ENCODE results near the gene MYO5C. TPM values are rescaled to one million over a fixed set of nuclear protein-coding genes. Genes with fewer than 3 reads are reported as not detected.

Gene MYO5C
- total and polyA plus RNA-seq, 2 donors (not counting 3 experiments of a cell fraction or from before 2014, with no cell fraction given), result 7.5 to 19.4 TPM

DNA sequence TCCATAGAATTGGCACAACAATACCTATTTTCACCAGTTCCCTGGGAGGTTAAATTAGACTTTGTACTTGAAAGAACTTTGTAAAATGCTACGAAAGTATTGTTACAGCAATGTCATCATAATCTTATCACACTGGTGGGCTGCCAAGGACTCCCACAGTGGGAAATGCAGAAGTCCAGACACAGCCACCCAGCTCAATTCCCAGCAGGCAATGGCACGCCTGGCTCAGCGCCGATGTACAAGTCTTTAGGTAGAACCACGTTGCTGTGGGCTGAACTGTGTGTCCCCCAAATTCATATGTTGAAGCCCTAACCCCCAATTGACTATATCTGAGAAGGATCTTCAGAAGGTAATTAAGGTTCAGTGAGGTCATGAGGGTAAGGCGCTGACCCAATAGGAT, 12.3 kb downstream of the MYO5C start:
- Histone ChIP-seq H3K27me3 (ENCODE audit: control insufficient read depth in 2 of 2, insufficient read depth in 2 of 2, low read length in 2 of 2) (no peaks in the 10 kb centered on the region), H3K4me1 (ENCODE audit: control insufficient read depth, extremely low read depth, insufficient read depth, low read length) (no peaks in the 10 kb centered on the region), H3K9me3 (replicated peaks; ENCODE audit: control insufficient read depth, insufficient read depth, low read length) (no peaks in the 10 kb centered on the region), H4K20me1 (replicated peaks; ENCODE audit: control insufficient read depth, extremely low read depth, insufficient read depth, low read length) (no peaks in the 10 kb centered on the region), H3K9ac (replicated peaks; ENCODE audit: extremely low read depth, insufficient read depth, low read length) (no peak overlapping the region), H3K9me1 (replicated peaks; ENCODE audit: control insufficient read depth, extremely low read depth, insufficient read depth, low read length) (no peaks in the 10 kb centered on the region), H3K36me3 (ENCODE audit: control insufficient read depth in 2 of 2, extremely low read depth in 1 of 2, insufficient read depth in 2 of 2, low read length in 2 of 2) (peaks cover 0 to 4% of the 10 kb centered on the region in 2 experiments), H3K79me2 (ENCODE audit: control insufficient read depth, insufficient read depth, low read length) (no peaks in the 10 kb centered on the region), H3K4me3 (replicated peaks in 1 of 3; ENCODE audit: insufficient read depth in 1 of 3, low read depth in 1 of 3, low read length in 3 of 3) (no peak overlapping the region), H3K27ac (ENCODE audit: insufficient read depth, low read depth, low read length) (no peak overlapping the region), H3K4me2 (ENCODE audit: insufficient read depth, low read length) (no peak overlapping the region), H2AFZ (ENCODE audit: low read depth, low read length) (no peak overlapping the region)
- TF ChIP-seq GATA2 (IDR thresholded peaks at IDR 0.05; ENCODE audit: insufficient read depth, insufficient read length, low read depth, low read length), result no peak
- TF ChIP-seq, protein P1, sequence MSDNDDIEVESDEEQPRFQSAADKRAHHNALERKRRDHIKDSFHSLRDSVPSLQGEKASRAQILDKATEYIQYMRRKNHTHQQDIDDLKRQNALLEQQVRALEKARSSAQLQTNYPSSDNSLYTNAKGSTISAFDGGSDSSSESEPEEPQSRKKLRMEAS (IDR thresholded peaks at IDR 0.05; ENCODE audit: insufficient read depth, insufficient read length), result no peak
- no peak for TF ChIP-seq MYC (IDR thresholded peaks at IDR 0.05; ENCODE audit: low read depth, low read length)
- no peak for TF ChIP-seq FOS (IDR thresholded peaks at IDR 0.05; ENCODE audit: borderline replicate concordance, insufficient read depth, low read length)
- TF ChIP-seq, protein P2, sequence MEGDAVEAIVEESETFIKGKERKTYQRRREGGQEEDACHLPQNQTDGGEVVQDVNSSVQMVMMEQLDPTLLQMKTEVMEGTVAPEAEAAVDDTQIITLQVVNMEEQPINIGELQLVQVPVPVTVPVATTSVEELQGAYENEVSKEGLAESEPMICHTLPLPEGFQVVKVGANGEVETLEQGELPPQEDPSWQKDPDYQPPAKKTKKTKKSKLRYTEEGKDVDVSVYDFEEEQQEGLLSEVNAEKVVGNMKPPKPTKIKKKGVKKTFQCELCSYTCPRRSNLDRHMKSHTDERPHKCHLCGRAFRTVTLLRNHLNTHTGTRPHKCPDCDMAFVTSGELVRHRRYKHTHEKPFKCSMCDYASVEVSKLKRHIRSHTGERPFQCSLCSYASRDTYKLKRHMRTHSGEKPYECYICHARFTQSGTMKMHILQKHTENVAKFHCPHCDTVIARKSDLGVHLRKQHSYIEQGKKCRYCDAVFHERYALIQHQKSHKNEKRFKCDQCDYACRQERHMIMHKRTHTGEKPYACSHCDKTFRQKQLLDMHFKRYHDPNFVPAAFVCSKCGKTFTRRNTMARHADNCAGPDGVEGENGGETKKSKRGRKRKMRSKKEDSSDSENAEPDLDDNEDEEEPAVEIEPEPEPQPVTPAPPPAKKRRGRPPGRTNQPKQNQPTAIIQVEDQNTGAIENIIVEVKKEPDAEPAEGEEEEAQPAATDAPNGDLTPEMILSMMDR (IDR thresholded peaks at IDR 0.05; ENCODE audit: extremely low read depth in 1 of 2, insufficient read depth in 1 of 2, low read depth in 1 of 2, low read length in 2 of 2), result no peak
- TF ChIP-seq POLR2AphosphoS5 (IDR thresholded peaks at IDR 0.05; ENCODE audit: insufficient read depth, low read depth, low read length), result no peak
- TF ChIP-seq POLR2A (IDR thresholded peaks at IDR 0.05; ENCODE audit: low read depth, low read length), result no peak
- TF ChIP-seq JUN (IDR thresholded peaks at IDR 0.05; ENCODE audit: borderline replicate concordance, insufficient read depth, insufficient read length, low read depth), result no peak
- no peak for TF ChIP-seq EZH2 (IDR thresholded peaks at IDR 0.05; ENCODE audit: borderline replicate concordance, low read depth, low read length, severe bottlenecking)
- DNase-seq (ENCODE audit: low read depth, low spot score) (no peak), FAIRE-seq (no peak)
- intact Hi-C loops (cut with micrococcal nuclease), result no loop called here
- POLR2A ChIA-PET, result no interaction called here
- dilution Hi-C loops (cut with MboI; ENCODE audit: extremely low pct_ligation_motif_present, low sequenced_read_pairs), result no loop called here
- BruUV-seq (replicated peaks), result no TSS peak
- CTCF ChIA-PET, result no interaction called here
